Activated T-helper 1 cell treated with anti-CD3 and anti-CD28 coated beads, Interleukin-2, amount 50 U/mL, for 16 hours (primary cell): ENCODE measurements around the gene MOB3A.

Experiments used
- DNase-seq, 2 donors: peaks; one replicate each; pipeline ENCODE4 v3.0.0-alpha.2; 2020; ENCODE audit warnings: low read depth in 1 of 2, low spot score in 1 of 2

The MOB3A gene

DNA sequence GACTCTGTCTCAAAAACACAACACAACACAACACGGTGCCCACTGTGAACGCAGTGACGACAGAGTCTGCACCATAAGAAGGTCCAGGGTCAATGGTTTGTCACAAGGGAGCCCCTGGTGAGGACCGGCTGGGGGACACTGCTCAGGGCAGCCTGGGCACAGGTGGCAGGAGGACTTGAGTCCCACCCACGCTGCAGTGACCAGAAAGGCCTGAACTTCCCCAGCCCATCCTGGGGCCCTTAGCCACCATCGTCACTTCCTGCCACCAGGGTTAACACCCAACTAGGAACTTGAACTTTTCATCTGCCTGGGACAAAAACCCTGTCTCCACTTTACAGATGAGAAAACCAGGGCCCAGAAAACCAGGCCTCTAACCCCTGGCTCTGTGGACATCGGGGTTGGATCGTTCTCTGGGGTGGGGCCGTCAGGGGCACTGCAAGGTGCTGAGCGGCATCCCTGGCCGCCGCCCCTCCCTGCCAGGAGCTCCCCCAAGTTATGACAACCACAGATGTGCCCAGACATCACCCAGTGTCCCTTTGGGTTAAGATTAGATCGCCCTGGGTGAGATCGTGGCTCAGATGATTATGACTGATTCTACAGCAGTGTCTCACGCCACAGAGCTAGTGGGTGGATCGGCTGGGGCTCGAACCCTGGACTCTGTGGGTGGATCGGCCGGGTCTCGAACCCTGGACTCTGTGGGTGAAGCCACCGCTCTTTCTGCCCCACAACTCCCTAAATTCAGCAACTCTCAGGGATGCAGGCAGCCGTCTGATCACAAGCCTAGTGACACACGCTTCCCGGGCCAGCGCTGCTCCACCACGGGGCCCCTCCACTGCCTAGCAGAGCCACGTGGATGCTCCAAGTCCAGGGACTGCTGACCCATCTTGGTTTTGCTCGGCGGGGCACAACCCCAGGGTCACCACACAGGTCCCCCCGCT, 14.0 kb downstream of the MOB3A start:
- DNase-seq = no peak

DNA sequence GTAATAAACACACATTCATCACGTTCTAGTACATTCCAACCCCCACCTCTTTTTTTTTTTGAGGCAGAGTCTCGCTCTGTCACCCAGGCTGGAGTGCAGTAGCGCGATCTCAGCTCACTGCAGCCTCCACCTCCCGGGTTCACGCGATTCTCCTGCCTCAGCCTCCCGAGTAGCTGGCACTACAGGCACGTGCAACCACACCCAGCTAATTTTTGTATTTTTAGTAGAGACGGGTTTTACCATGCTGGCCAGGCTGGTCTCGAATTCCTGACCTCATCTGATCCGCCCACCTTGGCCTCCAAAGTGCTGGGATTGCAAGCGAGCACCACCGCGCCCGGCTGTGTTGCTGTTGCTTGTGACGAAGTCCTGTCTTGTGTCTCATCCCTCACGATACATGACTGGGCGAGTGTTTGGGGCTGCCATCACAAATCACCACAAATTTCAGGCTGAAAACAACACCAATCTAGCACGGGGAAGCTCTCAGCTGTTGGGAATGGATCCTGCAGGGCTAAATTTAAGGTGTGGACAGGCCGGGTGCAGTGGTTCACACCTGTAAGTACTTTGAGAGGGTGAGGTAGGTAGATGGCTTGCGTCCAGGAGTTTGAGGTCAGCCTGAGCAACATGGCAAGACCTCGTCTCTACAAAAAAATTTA, 15.7 kb downstream of the MOB3A start:
- no peak for DNase-seq

DNA sequence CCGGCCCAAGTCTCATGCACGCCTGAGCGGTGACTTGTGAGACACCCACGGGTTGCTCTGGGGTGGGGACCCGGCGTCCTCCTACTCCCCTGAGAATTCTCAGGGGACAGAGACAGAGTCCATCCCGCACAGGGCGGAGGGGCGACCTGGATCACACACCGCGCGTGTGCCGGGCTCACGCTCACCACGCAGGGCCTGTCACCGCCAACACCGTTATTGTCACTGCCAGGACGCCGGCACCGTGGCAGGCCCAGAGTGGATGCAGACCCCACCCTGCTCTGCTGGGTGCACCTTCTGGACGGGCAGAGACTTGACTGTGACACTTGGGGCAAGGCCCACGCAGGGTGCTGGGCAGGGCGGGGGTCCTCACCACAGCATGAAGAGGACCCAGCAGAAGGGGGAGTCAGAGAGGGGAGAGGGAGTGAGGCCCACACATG, 16.2 kb downstream of the MOB3A start:
- DNase-seq = no peak

DNA sequence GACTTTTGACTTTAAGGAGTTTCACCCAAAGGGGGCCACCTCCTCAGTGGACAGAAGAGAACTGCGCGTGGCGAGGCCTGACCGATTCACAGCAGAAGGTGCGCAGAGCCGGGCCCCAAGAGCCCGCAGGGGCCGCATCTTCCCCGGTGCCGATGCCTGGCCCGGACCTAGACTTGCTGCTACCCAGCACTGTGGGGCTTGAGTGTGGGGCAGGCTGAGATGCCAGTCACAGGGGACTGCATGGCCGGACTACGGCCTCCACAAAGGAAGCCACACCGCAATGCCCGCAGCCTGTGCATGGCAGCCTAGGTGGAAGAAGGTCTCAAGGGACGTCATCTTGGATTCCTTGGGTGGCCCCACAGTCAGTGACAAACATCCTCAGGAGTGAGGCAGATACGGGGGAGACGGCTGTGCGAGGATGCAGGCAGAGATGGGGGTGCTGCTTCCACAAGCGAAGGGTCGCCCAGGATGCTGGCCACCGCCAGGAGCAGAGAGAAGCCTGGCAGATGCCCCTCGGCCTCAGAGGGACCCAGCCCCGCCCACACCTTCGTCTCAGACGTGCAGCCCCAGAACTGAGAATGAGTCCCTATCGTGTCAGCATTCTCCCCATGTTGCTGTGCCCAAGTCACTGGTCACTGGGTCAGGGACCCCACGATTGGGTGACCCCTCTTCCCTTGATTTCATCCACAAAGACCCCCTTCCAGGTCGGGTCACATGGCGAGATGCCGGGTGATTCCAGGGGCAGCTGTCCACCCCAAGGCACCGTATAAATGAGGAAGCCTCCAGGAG, 16.9 kb downstream of the MOB3A start:
- DNase-seq = no peak

DNA sequence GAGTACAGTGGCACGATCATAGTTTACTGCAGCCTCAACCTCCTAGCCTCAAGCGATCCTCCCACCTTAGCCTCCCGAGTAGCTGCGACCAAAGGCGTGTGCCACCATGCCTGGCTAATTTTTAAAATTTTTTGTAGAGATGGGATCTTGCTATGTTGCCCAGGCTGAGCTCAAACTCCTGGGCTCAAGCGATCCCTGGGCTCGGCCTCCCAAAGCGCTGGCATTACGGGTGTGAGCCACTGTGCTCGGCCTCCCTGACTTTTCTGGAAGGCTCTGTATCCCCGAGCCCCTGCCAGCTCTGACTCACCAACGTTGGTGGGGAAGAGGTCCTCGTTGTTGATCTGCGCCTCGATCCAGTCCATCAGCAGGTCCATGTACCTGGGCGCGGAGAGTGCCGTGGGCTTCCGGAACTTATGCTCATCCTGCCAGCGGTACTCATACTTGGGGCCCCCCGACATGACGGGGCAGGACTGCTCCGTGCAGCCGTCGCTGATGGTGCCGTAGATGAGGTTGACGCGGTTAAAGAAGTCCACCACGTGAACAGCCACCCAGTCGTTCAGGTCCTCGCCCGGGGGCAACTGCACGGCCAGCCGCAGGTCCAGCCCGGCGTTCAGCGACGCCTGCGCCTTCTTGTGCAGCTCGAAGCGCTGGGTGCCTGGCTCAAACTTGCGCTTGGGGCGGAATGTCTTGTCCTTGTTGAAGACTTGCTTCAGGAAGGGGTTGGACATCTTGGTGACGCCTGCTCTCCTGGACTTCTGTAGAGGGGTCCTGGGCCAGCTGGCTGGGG, 18.1 kb downstream of the MOB3A start:
- no peak for DNase-seq

DNA sequence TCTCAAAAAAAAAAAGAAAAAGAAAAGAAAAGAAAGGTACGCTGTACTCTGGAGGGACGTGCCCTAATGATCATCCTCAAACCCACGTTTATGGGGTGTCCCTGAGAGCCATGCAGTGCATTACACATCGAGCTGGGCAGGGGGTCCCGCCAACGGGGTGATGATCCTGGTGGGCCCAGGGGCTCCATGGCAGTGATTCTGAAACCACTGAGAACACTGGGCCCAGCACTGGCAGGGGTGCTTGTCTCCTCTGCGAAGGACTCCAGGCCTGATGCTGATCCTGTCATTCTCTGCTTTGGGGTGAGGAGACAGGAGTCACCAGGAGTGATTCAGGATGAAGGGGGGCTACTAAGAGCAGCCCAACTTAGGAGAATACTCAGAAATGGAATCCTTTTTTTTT, 18.7 kb downstream of the MOB3A start:
- DNase-seq = no peak

DNA sequence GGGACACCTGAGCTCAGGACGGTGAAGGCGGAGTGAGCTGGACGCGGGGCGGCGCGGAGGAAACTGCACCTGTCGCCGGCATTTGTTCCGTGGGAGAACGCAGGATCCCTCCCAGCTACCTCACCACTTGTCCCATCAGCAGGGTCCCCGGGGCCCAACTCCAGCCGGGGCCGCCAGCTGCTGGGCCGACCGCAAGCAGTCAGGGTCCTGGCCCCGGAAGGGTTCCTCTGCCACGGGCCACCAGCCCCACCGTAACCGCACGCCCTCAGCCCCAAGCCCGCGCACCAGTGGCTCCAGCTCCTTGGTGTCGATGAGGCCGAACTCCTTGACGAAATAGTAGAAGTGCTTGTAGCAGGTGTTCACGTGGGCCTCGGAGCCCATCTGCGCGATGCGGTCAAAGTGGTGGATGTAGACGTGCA, 19.6 kb downstream of the MOB3A start:
- no peak for DNase-seq

DNA sequence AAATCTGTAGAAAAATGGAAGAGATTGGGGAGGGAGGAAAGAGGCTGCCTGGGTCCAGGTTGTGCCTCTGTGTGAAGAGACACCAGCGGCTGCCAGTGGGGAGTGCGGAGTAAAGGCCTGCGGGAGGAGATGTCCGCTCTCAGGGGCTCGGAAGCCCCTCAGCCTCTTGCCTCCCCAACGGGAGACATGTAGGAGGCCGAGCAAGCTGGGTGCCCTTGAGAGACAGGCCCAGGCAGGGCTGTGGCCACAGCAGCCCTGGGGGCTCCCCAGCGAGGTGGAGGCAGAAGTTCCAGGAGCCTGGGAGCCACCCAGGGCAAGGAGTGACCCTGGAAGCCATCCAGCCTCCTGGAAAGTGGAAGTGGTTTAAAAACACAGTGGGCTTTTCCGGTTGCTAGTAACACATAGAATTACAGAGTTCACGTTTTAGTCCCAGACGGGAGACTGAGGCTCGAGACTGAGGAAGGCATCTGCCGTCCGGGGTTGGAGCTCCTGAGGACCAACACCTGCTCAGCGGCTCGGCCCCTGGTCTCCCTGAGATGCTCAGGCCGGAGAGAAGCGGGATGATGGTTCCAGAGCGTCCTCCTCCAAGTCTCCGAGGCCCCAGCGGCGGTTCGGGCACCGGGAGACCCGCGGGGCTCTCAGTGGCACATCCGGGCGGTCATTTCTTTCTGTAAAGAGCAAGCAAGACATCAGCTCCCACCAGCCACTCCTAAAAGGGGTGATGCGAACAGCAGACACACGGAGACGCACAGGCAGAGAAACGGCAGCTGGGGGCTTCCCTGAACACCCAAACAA, 23.2 kb downstream of the MOB3A start:
- no peak for DNase-seq

DNA sequence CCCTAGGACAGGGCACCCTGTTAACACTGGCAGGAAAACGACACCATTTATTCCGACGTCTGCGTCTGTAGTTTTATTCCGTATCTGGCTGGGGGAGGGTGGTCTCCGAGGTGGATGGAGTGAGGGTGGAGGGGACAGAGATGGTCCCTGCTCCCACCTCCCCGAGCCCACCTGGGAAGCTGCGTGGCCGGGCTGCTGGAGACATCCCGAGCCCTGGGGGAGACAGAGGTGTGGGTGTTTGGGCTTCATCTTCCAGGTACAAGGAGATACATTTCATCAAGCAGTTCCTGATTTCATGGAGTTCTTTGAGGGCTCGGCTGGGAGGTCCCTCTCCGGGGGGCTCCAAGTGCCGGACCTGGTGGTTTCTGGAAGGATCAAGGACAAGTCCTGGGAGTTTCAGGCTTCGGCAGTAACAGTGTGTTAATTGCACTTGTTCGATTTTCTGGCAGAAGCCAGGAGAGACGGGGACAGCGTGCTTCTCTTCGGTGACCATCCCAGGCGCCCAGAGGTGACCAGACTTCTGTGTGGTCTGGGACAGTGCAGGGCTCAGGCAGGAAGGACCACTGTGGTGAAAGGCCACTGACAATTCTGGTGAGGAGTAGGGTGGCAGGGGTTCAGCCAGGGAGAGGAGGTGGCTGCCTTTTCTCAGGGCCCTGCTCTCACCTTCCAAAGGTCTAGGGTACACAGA, 25.0 kb downstream of the MOB3A start:
- no peak for DNase-seq

DNA sequence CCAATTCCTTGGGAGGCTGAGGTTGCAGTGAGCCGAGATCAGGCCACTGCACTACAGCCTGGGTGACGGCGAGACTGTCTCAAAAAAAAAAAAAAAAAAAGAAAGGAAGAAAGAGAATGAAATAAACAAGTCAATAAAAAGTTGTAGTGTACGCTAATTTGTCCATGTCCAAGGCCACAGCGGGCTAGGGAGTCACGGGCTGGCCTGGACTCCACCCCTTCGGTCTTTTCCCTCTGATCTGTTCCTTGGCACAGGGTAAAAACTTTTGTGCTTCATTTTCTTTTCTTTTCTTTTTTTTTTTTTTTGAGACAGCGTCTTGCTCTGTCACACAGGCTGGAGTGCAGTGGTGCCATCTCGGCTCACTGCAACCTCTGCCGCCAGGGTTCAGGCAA, 25.7 kb downstream of the MOB3A start:
- DNase-seq = no peak

DNA sequence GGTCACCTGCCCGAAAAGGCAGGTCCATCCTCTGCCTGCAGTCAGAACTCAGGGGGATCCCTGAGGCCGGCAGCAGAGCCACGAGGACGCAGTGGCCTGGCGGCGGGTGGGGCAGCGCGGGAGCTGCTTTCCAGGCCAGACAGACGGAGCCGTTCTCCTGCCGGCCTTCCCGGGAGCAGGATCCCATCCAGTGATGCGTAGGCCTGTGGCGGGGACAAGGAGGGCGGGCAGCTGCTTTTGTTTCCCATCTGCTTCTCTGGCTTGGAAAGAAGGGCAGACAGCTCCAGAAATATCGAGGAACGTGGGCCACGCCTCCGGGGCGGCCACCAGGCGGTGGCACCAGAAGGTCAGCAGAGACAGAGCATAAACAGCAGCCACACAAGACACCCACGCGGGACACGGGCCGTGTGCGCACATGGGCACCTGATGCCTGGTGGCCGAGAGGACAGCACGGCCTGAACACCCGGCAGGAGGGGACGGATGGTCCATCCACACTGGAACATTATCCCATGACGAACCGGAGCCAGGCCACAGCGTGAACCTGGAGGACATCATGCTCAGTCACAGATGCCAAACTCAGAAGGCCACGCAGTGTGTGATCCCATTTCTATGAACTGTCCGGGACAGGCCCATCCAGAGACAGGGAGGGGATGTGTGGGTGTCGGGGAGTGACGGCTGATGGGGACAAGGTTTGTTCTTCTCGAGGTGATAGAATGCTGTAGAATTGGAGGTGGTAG, 31.2 kb downstream of the MOB3A start:
- no peak for DNase-seq

DNA sequence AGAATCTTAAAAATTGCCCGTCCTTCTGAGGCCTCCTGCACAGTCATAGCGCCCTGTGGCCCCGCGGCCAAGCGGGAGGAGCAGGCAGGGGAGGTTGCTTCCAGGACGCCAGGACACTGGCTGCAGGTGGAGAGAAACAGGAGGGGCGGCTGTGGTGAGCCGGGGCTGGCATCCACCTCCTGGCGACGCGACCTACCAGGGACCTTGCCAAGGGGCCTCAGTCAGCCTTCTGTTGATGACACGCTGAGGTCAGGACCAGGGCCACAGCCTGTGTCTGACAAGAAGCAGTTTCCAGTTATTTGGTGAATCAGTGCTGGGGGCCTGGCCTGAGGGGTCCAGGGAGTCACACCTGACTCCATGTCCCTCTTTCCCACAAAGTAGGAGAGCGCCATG, 31.7 kb downstream of the MOB3A start:
- DNase-seq = no peak

DNA sequence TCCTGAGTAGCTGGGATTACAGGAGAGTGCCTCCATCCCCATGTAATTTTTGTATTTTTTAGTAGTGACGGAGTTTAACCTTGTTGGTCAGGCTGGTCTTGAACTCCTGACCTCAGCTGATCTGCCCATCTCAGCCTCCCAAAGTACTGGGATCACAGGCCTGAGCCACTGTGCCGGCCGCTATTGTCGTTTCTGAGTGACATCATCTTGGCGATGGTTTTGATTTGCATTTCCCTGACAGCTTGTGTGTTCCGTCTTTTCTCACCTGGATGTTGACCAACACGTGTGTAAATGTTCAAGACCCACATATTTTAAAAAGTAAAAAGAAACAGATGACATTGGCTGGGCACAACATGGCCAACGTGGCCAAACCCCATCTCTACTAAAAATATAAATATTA, 32.3 kb downstream of the MOB3A start:
- DNase-seq = no peak

DNA sequence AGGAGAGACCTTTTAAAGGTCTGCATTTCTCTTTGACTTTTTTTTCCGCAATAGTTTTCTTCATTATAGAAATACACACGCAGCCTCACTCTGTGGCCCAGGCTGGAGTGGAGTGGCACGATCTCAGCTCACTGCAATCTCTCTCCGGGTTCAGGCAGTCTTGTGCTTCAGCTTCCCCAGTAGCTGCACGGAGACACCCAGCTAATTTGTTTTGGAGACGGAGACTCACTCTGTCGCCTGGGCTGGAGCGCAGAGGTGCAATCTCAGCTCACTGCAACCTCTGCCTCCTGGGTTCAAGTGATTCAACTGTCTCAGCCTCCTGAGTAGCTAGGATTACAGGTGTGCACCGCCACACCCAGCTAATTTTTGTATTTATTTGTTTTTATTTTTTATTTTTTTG, 33.4 kb downstream of the MOB3A start:
- no peak for DNase-seq

DNA sequence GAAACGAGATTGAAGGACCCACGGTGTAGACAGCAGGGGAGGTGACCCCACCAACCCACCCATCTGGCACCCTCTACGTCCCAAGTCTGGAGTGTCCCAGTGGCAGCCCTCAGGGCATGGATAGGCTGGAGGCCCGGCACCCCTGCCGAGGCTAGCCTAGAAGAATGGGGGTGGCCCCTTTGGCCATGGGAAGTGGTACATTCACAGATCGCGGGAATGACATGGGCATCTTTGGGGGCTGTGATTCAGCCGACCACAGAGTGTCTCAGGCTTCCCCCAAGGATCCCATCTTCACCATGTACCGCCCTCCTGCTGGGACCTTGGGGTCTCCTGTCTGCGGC, 33.8 kb downstream of the MOB3A start:
- no peak for DNase-seq

DNA sequence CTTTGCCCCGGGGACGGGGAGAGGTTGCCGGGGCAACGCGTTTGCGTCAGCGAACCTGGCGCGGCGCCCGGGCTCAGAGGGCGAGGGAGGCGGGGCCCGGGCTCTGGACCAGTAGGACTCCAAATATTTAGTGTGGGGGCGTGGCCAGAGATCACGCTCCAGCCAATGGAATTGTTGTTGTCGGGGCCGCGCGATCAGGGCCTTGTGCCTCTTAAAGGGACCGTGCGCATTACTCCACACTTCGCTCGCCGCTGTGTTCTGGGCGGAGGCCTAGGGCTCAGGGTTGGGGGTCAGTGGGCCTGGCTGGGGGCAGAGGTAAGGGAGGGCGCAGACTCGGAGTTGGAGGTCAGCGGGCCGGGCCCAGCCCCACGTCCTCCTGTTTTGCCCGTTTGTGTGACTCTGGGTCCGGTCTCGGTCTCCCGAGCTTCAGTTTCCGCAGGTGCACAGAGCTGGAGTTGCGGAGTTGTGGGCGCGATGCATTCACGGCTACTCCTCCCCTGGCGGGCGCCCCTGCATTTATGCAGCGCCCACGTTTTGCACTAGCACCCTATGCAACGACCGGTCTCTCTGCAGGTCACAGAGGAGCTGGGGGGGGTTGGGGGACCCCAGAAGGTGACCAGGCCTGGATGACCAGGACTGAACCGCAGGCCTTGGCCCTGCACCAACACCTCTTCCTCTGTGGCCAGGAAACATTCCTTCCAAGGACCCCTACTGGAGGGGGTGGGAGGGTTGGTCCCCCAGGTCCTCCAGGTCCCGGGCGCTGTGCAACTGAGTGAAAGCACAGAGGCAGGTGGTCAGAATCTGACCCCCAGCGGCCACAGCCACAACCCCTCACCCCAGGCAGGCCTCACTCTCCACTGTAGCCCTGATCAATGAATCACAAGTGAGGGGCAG, 34.4 kb downstream of the MOB3A start:
- DNase-seq = peak; percentile 99 to 100

DNA sequence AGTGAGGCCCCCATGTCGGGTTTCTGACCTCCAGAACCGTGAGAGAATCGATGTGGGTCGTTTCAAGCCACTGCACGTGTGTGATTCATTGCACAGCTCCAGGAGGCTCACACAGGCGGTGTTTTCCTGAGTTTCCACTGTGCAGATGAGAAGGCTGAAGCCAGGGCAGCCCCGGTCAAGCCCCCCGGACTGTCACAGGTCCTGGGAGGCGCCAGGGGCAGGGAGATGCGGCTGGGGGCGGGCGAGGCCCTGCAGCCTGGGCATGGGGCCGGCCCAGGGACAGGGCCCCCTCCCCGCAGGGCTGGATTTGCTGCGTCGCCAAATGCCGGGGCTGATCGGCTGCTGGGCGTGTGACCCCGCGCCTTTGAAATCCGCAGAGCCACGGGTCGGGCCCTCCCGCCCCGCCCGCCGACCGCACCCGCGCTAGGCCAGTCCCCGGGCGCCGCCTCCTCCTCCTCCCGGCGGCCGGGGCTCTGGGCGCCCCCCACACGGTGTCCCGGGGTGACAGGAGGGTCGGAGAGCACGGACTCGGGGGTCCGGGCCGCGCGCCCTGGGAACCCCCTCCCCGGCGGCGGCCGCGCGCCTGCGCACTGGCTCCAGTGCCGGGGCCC, 35.1 kb downstream of the MOB3A start:
- peak in 1 of 2 donors; percentile 28 for DNase-seq
